IMR-90 (cell line): ENCODE results near the gene SNX7. TPM values are rescaled to one million over a fixed set of nuclear protein-coding genes. Genes with fewer than 3 reads are reported as not detected.

Source experiments
- ATAC-seq: fragments of 200-7000 bp; cut with Tn5 transposase; 2 replicates; pipeline ENCODE4 v1.9.1; 2020; ENCODE audit warnings: low read depth, mild to moderate bottlenecking, moderate library complexity
- BruUV-seq: library from RNA; stranded (reverse); fragments of 400-500 nt; replicated peaks from 2 replicates; lab custom pipeline; 2021; lab: Mats Ljungman, UMichigan
- CTCF ChIA-PET: fragments of 300-600 bp; formaldehyde crosslinking; extraction: SDS; loops from one replicate; lab custom pipeline; 2021; ENCODE audit warnings: antibody characterized with exemption; lab: Yijun Ruan, JAX
- POLR2A ChIA-PET: fragments of 300-600 bp; sonication (Branson Sonifier 250); formaldehyde crosslinking; loops from one replicate; lab custom pipeline; 2022; ENCODE audit warnings: antibody characterized with exemption; ENCODE audit not compliant: unreplicated experiment; lab: Charles Lee
- DNase-seq: peaks from one replicate; pipeline ENCODE4 v3.0.0; 2013
- H2AFZ ChIP-seq: replicated peaks from 2 replicates; pipeline ENCODE3; 2013; ENCODE audit warnings: low read length, mild to moderate bottlenecking; ENCODE audit not compliant: poor library complexity
- H2AK5ac ChIP-seq: 2 replicates; pipeline ENCODE4 v1.6.1; 2013; ENCODE audit warnings: low read depth, low read length, inconsistent platforms
- H2AK9ac ChIP-seq: replicated peaks from 2 replicates; pipeline ENCODE3; 2013; ENCODE audit warnings: mild to moderate bottlenecking, low read depth, low read length, moderate library complexity; ENCODE audit not compliant: poor library complexity
- H2BK120ac ChIP-seq: 2 replicates; pipeline ENCODE4 v1.6.1; 2013; ENCODE audit warnings: low read depth, low read length, inconsistent platforms
- H2BK15ac ChIP-seq: 3 replicates; pipeline ENCODE4 v1.6.1; 2013; ENCODE audit warnings: low read depth, low read length, inconsistent platforms
- H2BK20ac ChIP-seq: 2 replicates; pipeline ENCODE4 v1.6.1; 2013; ENCODE audit warnings: low read depth, mild to moderate bottlenecking, inconsistent platforms, low read length, moderate library complexity
- H2BK5ac ChIP-seq: 2 replicates; pipeline ENCODE4 v1.6.1; 2013; ENCODE audit warnings: mild to moderate bottlenecking, low read depth, low read length, inconsistent platforms; ENCODE audit not compliant: poor library complexity, severe bottlenecking
- H3K14ac ChIP-seq: replicated peaks from 2 replicates; pipeline ENCODE4 v1.6.1; 2013; ENCODE audit warnings: low read depth, low read length, inconsistent platforms
- H3K18ac ChIP-seq: 2 replicates; pipeline ENCODE4 v1.6.1; 2013; ENCODE audit warnings: low read depth, low read length, control low read depth
- H3K23ac ChIP-seq: 2 replicates; pipeline ENCODE4 v1.6.1; 2013; ENCODE audit warnings: low read depth, low read length, inconsistent platforms
- H3K27ac ChIP-seq: 2 replicates; pipeline ENCODE4 v1.5.1; 2013; ENCODE audit warnings: mild to moderate bottlenecking, control low read depth, low read length; ENCODE audit not compliant: insufficient read depth
- H3K27me3 ChIP-seq: 2 replicates; pipeline ENCODE4 v1.6.1; 2013; ENCODE audit warnings: low read length; ENCODE audit not compliant: control insufficient read depth, insufficient read depth
- H3K36me3 ChIP-seq: 2 replicates; pipeline ENCODE4 v1.6.1; 2013; ENCODE audit warnings: low read length, mixed read lengths; ENCODE audit not compliant: control insufficient read depth, insufficient read depth
- H3K4ac ChIP-seq: 2 replicates; pipeline ENCODE4 v1.6.1; 2013; ENCODE audit warnings: low read depth, low read length, inconsistent platforms
- H3K4me1 ChIP-seq: 2 replicates; pipeline ENCODE4 v1.6.1; 2013; ENCODE audit warnings: low read length, mixed read lengths; ENCODE audit not compliant: control insufficient read depth, insufficient read depth
- H3K4me2 ChIP-seq: 2 replicates; pipeline ENCODE4 v1.6.1; 2013; ENCODE audit warnings: low read depth, mild to moderate bottlenecking, control low read depth, low read length, moderate library complexity
- H3K4me3 ChIP-seq: 2 replicates; pipeline ENCODE4 v1.5.1; 2013; ENCODE audit warnings: low read depth, mild to moderate bottlenecking, control low read depth, low read length, moderate library complexity; ENCODE audit not compliant: insufficient read depth
- H3K56ac ChIP-seq: 2 replicates; pipeline ENCODE4 v1.6.1; 2013; ENCODE audit warnings: low read length, inconsistent platforms; ENCODE audit not compliant: insufficient read depth; ENCODE audit errors: extremely low read depth
- H3K79me1 ChIP-seq, 2 experiments: 2 replicates each; pipeline ENCODE4 v1.6.1; 2013; ENCODE audit warnings: low read length in 2 of 2, inconsistent platforms in 1 of 2, low read depth in 1 of 2
- H3K9ac ChIP-seq: 2 replicates; pipeline ENCODE4 v1.6.1; 2013; ENCODE audit warnings: low read depth, low read length, control low read depth
- H3K9me1 ChIP-seq: 2 replicates; pipeline ENCODE4 v1.6.1; 2013; ENCODE audit warnings: low read length, inconsistent platforms; ENCODE audit not compliant: insufficient read depth
- H3K9me3 ChIP-seq: 2 replicates; pipeline ENCODE4 v1.6.1; 2013; ENCODE audit warnings: low read length; ENCODE audit not compliant: control insufficient read depth, insufficient read depth
- H4K20me1 ChIP-seq: 2 replicates; pipeline ENCODE4 v1.6.1; 2013; ENCODE audit warnings: low read length, inconsistent platforms; ENCODE audit not compliant: insufficient read depth
- H4K5ac ChIP-seq: 2 replicates; pipeline ENCODE4 v1.6.1; 2013; ENCODE audit warnings: mild to moderate bottlenecking, low read depth, low read length, control low read depth
- H4K8ac ChIP-seq, 2 experiments: 2 replicates each; pipeline ENCODE4 v1.6.1; 2013; ENCODE audit warnings: low read depth in 2 of 2, low read length in 2 of 2, control low read depth in 1 of 2, inconsistent platforms in 1 of 2
- H4K91ac ChIP-seq: 2 replicates; pipeline ENCODE4 v1.6.1; 2013; ENCODE audit warnings: low read depth, low read length, inconsistent platforms; ENCODE audit not compliant: insufficient read depth
- BHLHE40 ChIP-seq: fragments of 150-350 bp; IDR thresholded peaks from 2 replicates; pipeline ENCODE4 v1.6.1; 2016; ENCODE audit warnings: mild to moderate bottlenecking, low read depth, low read length
- CEBPB ChIP-seq: IDR thresholded peaks from 2 replicates; pipeline ENCODE4 v1.6.1; 2012; ENCODE audit warnings: low read depth, low read length, improper control_type of control experiment
- CHD1 ChIP-seq: IDR thresholded peaks from 2 replicates; pipeline ENCODE4 v1.6.1; 2012; ENCODE audit warnings: low read depth, low read length, improper control_type of control experiment
- CTCF ChIP-seq: conservative IDR thresholded peaks from 2 replicates; pipeline ENCODE4 v1.5.1; 2012; ENCODE audit warnings: mild to moderate bottlenecking, low read depth, low read length, improper control_type of control experiment
- ELK1 ChIP-seq: fragments of 150-350 bp; IDR thresholded peaks from 2 replicates; pipeline ENCODE4 v1.6.1; 2016; ENCODE audit warnings: low read depth, mild to moderate bottlenecking, low read length, moderate library complexity, borderline replicate concordance
- FOS ChIP-seq: fragments of 150-350 bp; IDR thresholded peaks from 2 replicates; pipeline ENCODE4 v1.6.1; 2016; ENCODE audit warnings: low read depth, low read length
- MAZ ChIP-seq: IDR thresholded peaks from 2 replicates; pipeline ENCODE4 v1.6.1; 2012; ENCODE audit warnings: low read depth, mild to moderate bottlenecking, low read length, improper control_type of control experiment, moderate library complexity, borderline replicate concordance
- MXI1 ChIP-seq: IDR thresholded peaks from 2 replicates; pipeline ENCODE4 v1.6.1; 2012; ENCODE audit warnings: low read depth, mild to moderate bottlenecking, low read length, moderate library complexity, borderline replicate concordance
- RAD21 ChIP-seq: IDR thresholded peaks from 2 replicates; pipeline ENCODE4 v1.6.1; 2012; ENCODE audit warnings: low read length, improper control_type of control experiment
- SMC3 ChIP-seq: fragments of 150-350 bp; IDR thresholded peaks from 2 replicates; pipeline ENCODE4 v1.6.1; 2016; ENCODE audit warnings: low read depth, mild to moderate bottlenecking, antibody characterized with exemption, low read length, moderate library complexity
- WGBS, 2 experiments: methylation state at CpG; one replicate each; pipeline versions ENCODE4 v1.1.5 to v1.1.7; 2013; ENCODE audit warnings: missing lambda C conversion rate in 2 of 2; ENCODE audit not compliant: insufficient read length in 1 of 2; ENCODE audit errors: extremely low coverage in 2 of 2; 5-methylcytosine and 5-hydroxymethylcytosine counted together
- dilution Hi-C: fragments of 300-500 bp; cut with HindIII; formaldehyde crosslinking; loops from one replicate; pipeline ENCODE4 v1.14.3; 2018; ENCODE audit warnings: low sequenced_read_pairs; ENCODE audit not compliant: unreplicated experiment
- in situ Hi-C: fragments of 300-500 bp; cut with MboI; formaldehyde crosslinking; loops from 3 replicates; pipeline ENCODE4 v1.14.3; 2019; ENCODE audit warnings: low sequenced_read_pairs, inconsistent platforms, mixed read lengths
- intact Hi-C: fragments of 100-400 bp; cut with micrococcal nuclease; formaldehyde crosslinking; loops from 2 replicates; pipeline ENCODE4 v1.10.0; 2022
- polyA plus RNA-seq, 3 experiments: library from polyadenylated mRNA; depleted of rRNA; stranded (reverse); fragments of >200 nt; gene quantifications; 2 replicates each; pipeline ENCODE4 v1.2.3, GENCODE V29; 2012; ENCODE audit warnings: low replicate concordance in 1 of 3
- total RNA-seq: library from RNA; depleted of rRNA; stranded (reverse); fragments of >200 nt; gene quantifications from 2 replicates; pipeline ENCODE4 v1.2.3, GENCODE V29; 2012

Gene SNX7
- total and polyA plus RNA-seq, 2 of the 4 experiments (the other 2 are of a cell fraction): 22.5 to 24.4 TPM

- no peak overlapping the region for H2AFZ ChIP-seq
- no peak overlapping the region for H2BK15ac ChIP-seq
- H2AK9ac ChIP-seq: no peak overlapping the region
- no peak overlapping the region for H3K14ac ChIP-seq
- peaks cover 7% of the 10 kb centered on the region for H3K4me1 ChIP-seq
- no peak overlapping the region for H4K91ac ChIP-seq
- no peak overlapping the region for H3K56ac ChIP-seq
- no peak overlapping the region for H2BK20ac ChIP-seq
- no peaks in the 10 kb centered on the region for H4K20me1 ChIP-seq
- H2BK5ac ChIP-seq: no peak overlapping the region
- no peak overlapping the region for H4K5ac ChIP-seq
- H3K23ac ChIP-seq: no peak overlapping the region
- no peaks in the 10 kb centered on the region for H3K9me3 ChIP-seq
- WGBS, 2 experiments: no CpG with 5 or more reads among the region's 3 CpGs
- intact Hi-C loops (no loop called here), dilution Hi-C loops (no loop called here), in situ Hi-C loops (no loop called here)
- H3K27me3 ChIP-seq: no peaks in the 10 kb centered on the region
- H3K4me3 ChIP-seq: no peak overlapping the region
- no peak overlapping the region for H3K4ac ChIP-seq
- H3K36me3 ChIP-seq: no peaks in the 10 kb centered on the region
- no peak overlapping the region for H3K18ac ChIP-seq
- H3K4me2 ChIP-seq: no peak overlapping the region
- no peak overlapping the region for H3K27ac ChIP-seq
- BruUV-seq: no TSS peak
- ChIA-PET POLR2A (interaction anchor here (0.5 kb wide), 1 partner anchor 478 kb away, joined by 6 read pairs; no protein-coding TSS in a partner anchor), CTCF (no interaction called here)
- DNase-seq (no peak), ATAC-seq (no peak)
- H4K8ac ChIP-seq: no peak overlapping the region
- no peak overlapping the region for H2AK5ac ChIP-seq
- H3K9me1 ChIP-seq: peaks cover 3% of the 10 kb centered on the region
- no peak overlapping the region for H2BK120ac ChIP-seq
- no peak overlapping the region for H3K9ac ChIP-seq
- TF ChIP-seq RAD21 (no peak), SMC3 (no peak), ELK1 (no peak), FOS (no peak), CTCF (no peak), CHD1 (no peak), MXI1 (no peak), BHLHE40 (no peak), CEBPB (no peak), MAZ (no peak)
- 0 out of 4 replicates have a peak, but pooled peaks cover 0 to 9% of the 10 kb centered on the region in 2 experiments for H3K79me1 ChIP-seq
Observed at GRCh38 chr1:98698625-98699024, 37.1 kb downstream of the SNX7 start.
